Activated CD8-positive, alpha-beta memory T cell treated with anti-CD3 and anti-CD28 coated beads, Interleukin-2, amount 50 U/mL, for 4 hours (primary cell): ENCODE results near the gene SLC66A1.

Experiments used
- DNase-seq: peaks from one replicate; pipeline ENCODE4 v3.0.0-alpha.2; 2020

Gene SLC66A1

GRCh38 chr1:19326748-19327065 lies 14.6 kb downstream of the SLC66A1 start:
- no peak for DNase-seq

GRCh38 chr1:19327301-19327700 lies 15.2 kb downstream of the SLC66A1 start:
- no peak for DNase-seq

- no peak for DNase-seq
Observed at GRCh38 chr1:19327736-19328135, 15.6 kb downstream of the SLC66A1 start.

GRCh38 chr1:19328486-19328885 lies 16.4 kb downstream of the SLC66A1 start:
- DNase-seq: no peak

- no peak for DNase-seq
Observed at GRCh38 chr1:19329188-19329587, 17.1 kb downstream of the SLC66A1 start.

- no peak for DNase-seq
Observed at GRCh38 chr1:19329611-19330010, 17.5 kb downstream of the SLC66A1 start.

DNA sequence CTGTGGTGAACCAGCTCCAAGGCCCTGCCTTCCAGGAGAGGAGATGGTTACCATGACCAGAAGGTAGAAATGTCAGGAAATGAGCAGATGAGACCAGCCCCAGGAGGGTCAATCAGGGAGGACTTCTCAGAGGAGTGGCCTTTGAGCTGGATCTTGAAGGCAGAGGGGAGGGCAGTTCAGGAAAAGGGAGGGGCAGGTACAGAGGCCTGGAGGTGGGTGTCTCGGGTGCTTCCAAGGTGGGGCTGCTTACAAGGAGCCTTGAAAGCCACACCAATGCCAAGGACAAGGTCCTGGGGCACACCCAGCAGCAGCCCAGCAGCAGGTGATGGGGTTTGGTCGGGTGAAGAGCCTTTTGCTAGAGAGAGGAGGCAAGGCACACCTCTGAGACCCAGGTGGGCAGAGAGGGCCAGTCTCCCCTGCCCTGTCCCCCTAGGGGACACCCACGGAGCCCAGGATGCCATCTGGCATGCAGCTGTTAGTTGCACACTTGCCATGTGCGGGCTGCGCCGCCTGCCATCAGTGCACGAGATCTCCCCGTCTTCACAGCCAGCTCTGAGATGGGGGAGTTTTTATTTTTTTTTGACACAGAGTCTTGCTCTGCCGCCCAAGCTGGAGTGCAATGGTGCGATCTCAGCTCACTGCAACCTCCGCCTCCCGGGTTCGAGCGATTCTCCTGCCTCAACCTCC lies 18.5 kb downstream of the SLC66A1 start:
- DNase-seq: no peak

- DNase-seq: no peak
Observed at GRCh38 chr1:19331262-19331878, 19.2 kb downstream of the SLC66A1 start.

GRCh38 chr1:19332832-19333231 lies 20.7 kb downstream of the SLC66A1 start:
- no peak for DNase-seq

GRCh38 chr1:19333587-19334354 lies 21.6 kb downstream of the SLC66A1 start:
- DNase-seq: no peak

DNA sequence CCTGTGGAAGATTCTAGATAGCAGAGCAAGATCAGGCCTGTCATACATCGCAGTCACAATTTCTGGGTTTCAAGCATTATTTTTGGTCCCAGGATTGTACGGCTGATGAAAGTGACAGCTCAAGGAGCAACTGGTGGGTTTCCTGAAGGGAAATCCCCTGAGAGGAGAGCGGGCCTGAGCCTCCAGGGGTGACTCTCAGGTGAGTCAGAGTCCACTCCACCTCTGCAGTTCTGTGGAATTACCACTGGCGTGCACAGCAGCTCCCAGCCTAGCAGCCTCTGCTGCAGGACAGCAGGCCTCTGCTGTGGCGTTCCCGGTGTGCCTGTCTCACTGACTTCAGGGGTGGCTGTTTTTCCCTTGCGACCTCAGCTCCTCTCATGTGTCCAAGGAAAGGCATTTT lies 24.4 kb downstream of the SLC66A1 start:
- DNase-seq: no peak

GRCh38 chr1:19337289-19337688 lies 25.2 kb downstream of the SLC66A1 start:
- DNase-seq: no peak

DNA sequence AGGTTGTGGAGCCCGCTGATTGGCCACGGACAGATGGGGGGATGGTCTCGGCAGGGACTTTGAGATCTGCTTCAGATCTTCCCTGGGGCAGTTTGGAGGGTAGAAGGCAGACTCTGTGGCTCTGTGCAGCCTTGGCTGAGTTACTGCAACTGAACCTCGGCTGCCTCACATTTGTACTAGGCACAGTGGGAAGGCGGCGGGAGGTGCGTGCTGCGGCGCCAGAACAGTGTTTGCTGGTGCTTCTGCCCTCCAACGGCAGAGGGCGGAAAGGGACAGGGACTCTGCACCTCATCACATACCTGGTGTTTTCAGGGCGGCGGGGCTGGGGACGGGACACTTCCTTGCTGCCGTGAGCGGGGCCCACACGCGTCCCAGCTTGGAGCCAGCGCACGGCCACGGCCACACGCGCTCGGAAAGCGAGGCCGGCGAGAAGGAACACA lies 26.2 kb downstream of the SLC66A1 start:
- no peak for DNase-seq

- DNase-seq: no peak
Observed at GRCh38 chr1:19339214-19339861, 27.2 kb downstream of the SLC66A1 start.

DNA sequence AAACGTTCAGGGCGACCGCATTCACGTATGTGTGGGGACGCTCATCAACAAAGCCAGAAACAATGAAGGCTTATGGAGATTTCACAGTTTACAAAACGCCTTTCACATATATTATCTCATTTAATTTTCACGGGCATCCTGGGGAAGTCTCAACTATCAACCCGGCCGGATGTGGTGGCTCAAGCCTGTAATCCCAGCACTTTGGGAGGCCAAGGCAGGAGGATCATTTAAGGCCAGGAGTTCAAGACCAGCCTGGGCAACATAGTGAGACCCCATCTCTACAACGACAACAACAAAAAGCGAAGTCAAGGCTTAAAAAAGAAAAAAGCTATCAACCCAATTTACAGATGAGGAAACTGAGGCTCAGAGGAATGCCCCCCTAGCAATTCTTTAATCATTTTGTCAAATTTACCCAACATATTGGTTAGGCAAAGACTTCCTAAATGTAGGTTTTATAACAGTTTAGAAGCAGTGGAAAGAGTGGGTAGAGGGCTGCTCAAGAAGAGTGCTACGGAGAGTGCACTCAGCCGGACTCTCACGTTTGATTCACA lies 28.3 kb downstream of the SLC66A1 start:
- DNase-seq: no peak

DNA sequence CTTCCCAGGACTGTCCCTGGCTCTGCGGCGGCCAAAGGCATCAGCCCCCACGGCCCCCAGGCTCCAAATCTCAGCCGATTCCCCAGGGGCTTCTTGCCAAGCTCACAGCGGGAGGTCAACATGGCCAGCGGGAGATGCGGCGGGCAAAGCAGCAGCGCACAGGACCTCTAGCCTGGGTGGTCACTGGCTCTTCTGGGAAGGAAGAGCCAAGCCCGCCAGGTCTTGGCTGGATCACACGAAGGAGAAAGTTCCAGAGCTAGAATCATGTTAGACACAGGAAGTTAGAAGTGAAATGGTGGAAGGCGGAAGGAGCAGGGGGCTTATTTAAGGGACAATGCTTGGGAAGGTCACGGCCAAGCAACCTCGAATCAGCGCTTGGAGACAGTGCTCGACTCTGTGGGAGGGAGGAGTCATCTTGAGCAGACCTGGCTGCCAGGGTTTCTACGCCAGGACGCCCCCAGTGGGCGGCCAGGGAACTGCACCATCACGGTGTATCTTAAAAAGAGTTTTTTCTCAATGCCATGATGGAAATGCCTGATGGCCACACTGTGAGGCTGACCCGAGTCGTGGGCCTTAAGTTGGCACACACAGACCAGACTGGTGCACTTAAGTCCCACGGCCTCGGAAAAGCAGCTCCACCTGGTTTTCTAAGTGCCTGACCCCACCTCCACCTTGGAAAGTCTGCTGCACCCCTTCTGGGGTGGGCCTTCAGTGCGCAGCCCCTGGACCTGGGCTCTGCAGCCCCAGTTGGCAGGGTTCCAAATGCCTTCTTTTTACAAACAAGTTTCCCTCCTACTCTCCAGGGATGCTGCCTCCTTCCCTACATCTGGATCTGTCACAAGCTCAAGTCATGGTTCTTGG lies 29.3 kb downstream of the SLC66A1 start:
- peak; percentile 76 for DNase-seq

DNA sequence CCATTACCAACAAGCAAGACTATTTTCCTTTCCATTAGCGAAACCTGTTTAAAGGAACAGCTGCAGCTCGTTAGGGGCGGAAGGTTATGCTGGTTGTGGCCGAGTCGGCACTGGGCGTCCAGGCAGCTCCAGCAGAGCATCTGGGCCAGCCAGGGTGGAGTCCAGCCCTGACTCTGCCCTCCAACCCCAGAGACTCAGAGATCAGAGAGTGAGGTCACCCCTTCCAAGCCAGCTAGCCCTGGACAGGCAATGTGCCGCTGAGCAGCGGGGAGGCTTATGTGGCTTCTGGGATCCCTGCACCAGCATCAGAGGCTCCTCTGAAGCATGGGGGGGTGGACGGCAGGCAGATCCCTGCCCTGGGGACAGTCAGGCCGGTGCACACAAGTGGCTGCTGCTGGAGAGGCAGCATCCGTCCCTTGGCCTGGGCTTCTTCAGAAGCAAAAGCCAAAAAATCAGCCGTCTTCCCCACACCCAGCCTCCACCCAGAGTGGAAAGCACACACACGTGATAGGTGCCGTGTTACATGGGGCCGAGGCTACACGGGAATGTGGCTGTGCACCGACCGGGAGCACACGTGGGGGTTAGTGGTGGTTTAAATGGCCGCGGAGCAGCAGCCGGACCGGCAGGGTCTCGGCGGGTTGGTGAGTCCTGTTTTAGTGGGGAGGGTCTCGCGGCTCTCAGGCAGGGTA lies 30.1 kb downstream of the SLC66A1 start:
- no peak for DNase-seq

GRCh38 chr1:19342894-19343616 lies 30.9 kb downstream of the SLC66A1 start:
- no peak for DNase-seq

DNA sequence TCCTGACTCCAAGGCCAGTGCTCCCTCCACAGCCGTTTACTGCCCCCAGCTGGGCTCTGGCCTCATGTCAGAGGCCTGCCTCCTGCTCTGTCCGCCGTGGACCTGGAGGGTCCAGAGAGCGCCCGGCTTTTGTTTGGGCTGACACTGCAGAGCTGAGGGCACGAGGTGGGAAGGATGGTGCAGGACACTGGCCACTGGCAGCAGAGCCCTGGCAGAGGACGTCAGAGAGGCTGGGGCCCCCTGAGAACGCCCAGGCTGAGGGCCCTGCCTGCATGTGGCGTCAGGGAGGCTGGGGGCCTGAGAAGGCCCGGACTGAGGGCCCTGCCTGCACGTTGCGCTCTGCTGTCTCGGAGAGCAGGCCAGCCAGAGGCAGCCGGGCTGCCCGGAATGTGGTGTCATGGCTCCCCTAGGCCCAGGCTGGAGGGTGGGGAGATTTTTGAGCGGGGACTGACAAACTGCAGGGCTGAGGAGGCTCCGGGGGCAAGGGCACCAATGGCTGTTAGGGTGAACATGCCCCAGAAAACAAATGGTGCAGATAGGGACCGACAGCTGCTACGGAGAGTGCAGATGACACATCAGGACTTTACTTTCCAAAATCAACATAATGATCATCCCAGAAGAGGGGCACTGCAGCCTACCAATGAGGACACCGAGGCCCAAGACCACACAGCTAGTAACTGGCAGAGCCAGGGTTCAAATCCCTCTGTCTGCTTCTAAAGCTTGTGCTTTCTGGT lies 31.7 kb downstream of the SLC66A1 start:
- DNase-seq: no peak

DNA sequence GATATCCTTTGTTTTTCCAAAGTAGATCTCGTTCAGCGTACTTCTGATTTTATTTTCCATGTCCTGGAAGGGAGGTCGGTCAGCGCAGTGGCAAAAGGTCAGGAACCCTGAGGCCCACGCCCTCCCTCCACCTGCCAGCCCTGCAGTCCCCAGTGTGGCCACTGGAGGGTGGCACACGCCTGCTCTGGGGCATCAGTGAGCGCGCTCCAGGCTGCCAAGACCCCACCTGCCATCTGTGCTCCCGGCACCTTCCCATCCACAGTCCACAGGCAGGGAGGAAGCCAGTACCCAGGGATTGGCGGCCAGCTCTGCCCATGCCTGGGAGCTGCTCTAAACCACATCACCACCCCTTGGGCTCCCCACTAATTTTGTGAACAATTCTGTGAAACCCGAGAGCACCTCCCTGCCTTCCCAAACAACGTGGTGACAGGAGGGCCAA lies 32.3 kb downstream of the SLC66A1 start:
- DNase-seq: peak; percentile 49
